ENCODE data around the gene C12orf50.

C12orf50 gene

GRCh38 chr12:87953256-87953860, 75.8 kb downstream of the C12orf50 start:
- H3K27me3 ChIP-seq (replicated peaks; ENCODE audit: control insufficient read depth, insufficient read depth, low read length, poor library complexity, severe bottlenecking): no peaks in the 10 kb centered on the region
- no peak overlapping the region for H3K4me3 ChIP-seq (ENCODE audit: insufficient read depth, low read depth, low read length, poor library complexity, severe bottlenecking)
- DNase-seq: no peak
- no peaks in the 10 kb centered on the region for H3K4me1 ChIP-seq (ENCODE audit: control insufficient read depth, insufficient read depth, low read length, poor library complexity, severe bottlenecking)
- H3K36me3 ChIP-seq (ENCODE audit: control insufficient read depth, insufficient read depth, low read length): no peaks in the 10 kb centered on the region
- H3K27ac ChIP-seq (ENCODE audit: insufficient read depth, low read length, poor library complexity, severe bottlenecking): no peak overlapping the region
- H3K9me3 ChIP-seq (ENCODE audit: control insufficient read depth, low read length): no peaks in the 10 kb centered on the region

- Histone ChIP-seq H3K4me3 (ENCODE audit: insufficient read depth, low read depth, low read length, poor library complexity, severe bottlenecking) (no peak overlapping the region), H3K27ac (ENCODE audit: insufficient read depth, low read length, poor library complexity, severe bottlenecking) (no peak overlapping the region), H3K36me3 (ENCODE audit: control insufficient read depth, insufficient read depth, low read length) (no peaks in the 10 kb centered on the region), H3K4me1 (ENCODE audit: control insufficient read depth, insufficient read depth, low read length, poor library complexity, severe bottlenecking) (no peaks in the 10 kb centered on the region), H3K27me3 (replicated peaks; ENCODE audit: control insufficient read depth, insufficient read depth, low read length, poor library complexity, severe bottlenecking) (no peaks in the 10 kb centered on the region), H3K9me3 (ENCODE audit: control insufficient read depth, low read length) (no peaks in the 10 kb centered on the region)
- no peak for DNase-seq
Observed at GRCh38 chr12:87952850-87953249, 76.4 kb downstream of the C12orf50 start.

GRCh38 chr12:87952223-87952622, 77.0 kb downstream of the C12orf50 start:
- no peaks in the 10 kb centered on the region for H3K9me3 ChIP-seq (ENCODE audit: control insufficient read depth, low read length)
- H3K27me3 ChIP-seq (replicated peaks; ENCODE audit: control insufficient read depth, insufficient read depth, low read length, poor library complexity, severe bottlenecking): no peaks in the 10 kb centered on the region
- H3K4me1 ChIP-seq (ENCODE audit: control insufficient read depth, insufficient read depth, low read length, poor library complexity, severe bottlenecking): no peaks in the 10 kb centered on the region

DNA sequence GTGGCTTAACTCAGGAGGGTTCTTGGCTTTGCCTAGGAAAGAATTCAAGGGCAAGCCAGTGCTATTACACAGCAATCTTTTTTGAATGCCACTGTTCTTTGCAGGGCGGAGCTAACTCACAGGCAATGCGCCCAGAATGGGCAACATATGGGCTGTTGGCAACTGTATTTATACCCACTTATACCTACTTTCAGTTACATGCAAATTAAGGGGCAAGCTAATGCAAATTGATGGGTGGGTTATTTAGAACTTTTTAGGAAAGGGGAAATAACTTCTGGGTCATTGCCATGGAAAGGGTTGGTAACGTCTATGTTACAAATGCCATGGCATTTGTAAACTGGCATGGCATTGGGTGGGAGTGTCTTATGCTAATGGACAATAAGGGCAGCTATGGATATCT, 85.4 kb downstream of the C12orf50 start:
- Histone ChIP-seq H3K9me3 (ENCODE audit: control insufficient read depth, low read length) (no peaks in the 10 kb centered on the region), H3K27me3 (replicated peaks; ENCODE audit: control insufficient read depth, insufficient read depth, low read length, poor library complexity, severe bottlenecking) (no peaks in the 10 kb centered on the region), H3K4me3 (ENCODE audit: insufficient read depth, low read depth, low read length, poor library complexity, severe bottlenecking) (no peak overlapping the region), H3K36me3 (ENCODE audit: control insufficient read depth, insufficient read depth, low read length) (no peaks in the 10 kb centered on the region), H3K4me1 (ENCODE audit: control insufficient read depth, insufficient read depth, low read length, poor library complexity, severe bottlenecking) (no peaks in the 10 kb centered on the region), H3K27ac (ENCODE audit: insufficient read depth, low read length, poor library complexity, severe bottlenecking) (no peak overlapping the region)
- DNase-seq: no peak

More at GRCh38 chr12:87952223-87952622, 77.0 kb downstream of the C12orf50 start:
- Histone ChIP-seq H3K4me3 (ENCODE audit: insufficient read depth, low read depth, low read length, poor library complexity, severe bottlenecking) (no peak overlapping the region), H3K36me3 (ENCODE audit: control insufficient read depth, insufficient read depth, low read length) (no peaks in the 10 kb centered on the region), H3K27ac (ENCODE audit: insufficient read depth, low read length, poor library complexity, severe bottlenecking) (no peak overlapping the region)
- no peak for DNase-seq

DNA sequence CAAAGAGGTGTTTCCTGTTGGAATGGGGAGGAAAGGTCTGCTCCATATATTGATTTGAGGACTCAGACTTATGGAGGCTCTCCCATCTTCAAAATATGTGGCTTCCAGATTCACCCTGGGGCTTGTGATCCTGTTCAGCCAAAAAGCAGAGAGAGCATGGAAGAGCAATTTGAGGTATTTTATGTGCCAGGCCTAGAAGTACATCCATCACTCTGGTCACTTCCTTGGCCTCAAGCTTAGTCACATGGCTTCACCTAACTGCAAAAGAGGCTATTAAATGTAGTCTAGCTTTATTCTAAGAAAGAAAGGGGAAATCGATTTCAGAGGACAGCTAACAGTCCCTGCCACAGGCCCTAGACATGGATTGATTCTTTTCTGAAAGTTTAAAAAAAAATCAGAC, 86.2 kb downstream of the C12orf50 start:
- Histone ChIP-seq H3K36me3 (ENCODE audit: control insufficient read depth, insufficient read depth, low read length) (no peaks in the 10 kb centered on the region), H3K4me1 (ENCODE audit: control insufficient read depth, insufficient read depth, low read length, poor library complexity, severe bottlenecking) (no peaks in the 10 kb centered on the region), H3K27ac (ENCODE audit: insufficient read depth, low read length, poor library complexity, severe bottlenecking) (no peak overlapping the region), H3K4me3 (ENCODE audit: insufficient read depth, low read depth, low read length, poor library complexity, severe bottlenecking) (no peak overlapping the region), H3K27me3 (replicated peaks; ENCODE audit: control insufficient read depth, insufficient read depth, low read length, poor library complexity, severe bottlenecking) (no peaks in the 10 kb centered on the region), H3K9me3 (ENCODE audit: control insufficient read depth, low read length) (no peaks in the 10 kb centered on the region)
- no peak for DNase-seq

- Histone ChIP-seq H3K27ac (ENCODE audit: insufficient read depth, low read length, poor library complexity, severe bottlenecking) (no peak overlapping the region), H3K27me3 (replicated peaks; ENCODE audit: control insufficient read depth, insufficient read depth, low read length, poor library complexity, severe bottlenecking) (no peaks in the 10 kb centered on the region), H3K4me1 (ENCODE audit: control insufficient read depth, insufficient read depth, low read length, poor library complexity, severe bottlenecking) (no peaks in the 10 kb centered on the region), H3K36me3 (ENCODE audit: control insufficient read depth, insufficient read depth, low read length) (no peaks in the 10 kb centered on the region), H3K4me3 (ENCODE audit: insufficient read depth, low read depth, low read length, poor library complexity, severe bottlenecking) (no peak overlapping the region), H3K9me3 (ENCODE audit: control insufficient read depth, low read length) (no peaks in the 10 kb centered on the region)
- DNase-seq: no peak
Observed at GRCh38 chr12:87939182-87939581, 90.0 kb downstream of the C12orf50 start.

DNA sequence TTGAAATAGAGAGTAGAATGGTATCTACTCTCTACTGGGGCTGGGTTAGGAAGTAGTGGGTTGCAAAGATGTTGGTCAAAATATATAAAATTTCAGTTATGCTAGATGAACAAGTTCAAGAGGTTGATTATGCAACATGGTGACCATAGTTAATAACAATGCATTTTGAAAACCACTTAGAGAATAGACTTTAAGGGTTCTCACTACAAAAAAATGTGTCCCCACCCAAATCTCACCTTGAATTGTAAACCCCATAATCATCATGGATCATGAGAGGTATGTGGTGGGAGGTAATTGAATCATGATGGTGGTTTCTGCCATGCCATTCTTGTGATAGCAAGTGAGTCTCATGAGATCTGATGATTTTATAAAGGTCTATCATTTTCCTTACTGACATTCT, 94.0 kb downstream of the C12orf50 start:
- Histone ChIP-seq H3K27ac (ENCODE audit: insufficient read depth, low read length, poor library complexity, severe bottlenecking) (no peak overlapping the region), H3K27me3 (replicated peaks; ENCODE audit: control insufficient read depth, insufficient read depth, low read length, poor library complexity, severe bottlenecking) (no peaks in the 10 kb centered on the region), H3K4me3 (ENCODE audit: insufficient read depth, low read depth, low read length, poor library complexity, severe bottlenecking) (no peak overlapping the region), H3K9me3 (ENCODE audit: control insufficient read depth, low read length) (no peaks in the 10 kb centered on the region), H3K4me1 (ENCODE audit: control insufficient read depth, insufficient read depth, low read length, poor library complexity, severe bottlenecking) (no peaks in the 10 kb centered on the region), H3K36me3 (ENCODE audit: control insufficient read depth, insufficient read depth, low read length) (no peaks in the 10 kb centered on the region)
- no peak for DNase-seq

DNA sequence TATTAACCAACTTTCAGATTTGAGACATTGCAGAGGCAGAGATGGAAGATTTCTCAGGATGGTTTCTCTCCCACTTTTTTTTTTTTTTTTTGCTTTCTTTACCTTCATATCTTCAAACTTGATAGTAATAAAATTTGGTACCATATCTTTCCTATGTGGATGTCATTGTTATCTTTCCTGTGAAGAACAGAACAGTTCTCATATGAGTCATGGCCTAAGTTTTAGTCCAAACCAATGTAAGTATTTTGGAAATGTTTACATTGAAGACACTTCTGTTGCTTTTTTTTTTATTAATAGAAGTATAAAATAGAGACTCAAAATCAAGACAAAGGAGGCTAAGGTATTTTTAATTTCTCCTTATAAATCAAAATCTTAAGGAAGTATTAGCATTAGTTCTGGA, 95.2 kb downstream of the C12orf50 start:
- Histone ChIP-seq H3K9me3 (ENCODE audit: control insufficient read depth, low read length) (no peaks in the 10 kb centered on the region), H3K36me3 (ENCODE audit: control insufficient read depth, insufficient read depth, low read length) (no peaks in the 10 kb centered on the region), H3K4me3 (ENCODE audit: insufficient read depth, low read depth, low read length, poor library complexity, severe bottlenecking) (no peak overlapping the region), H3K4me1 (ENCODE audit: control insufficient read depth, insufficient read depth, low read length, poor library complexity, severe bottlenecking) (no peaks in the 10 kb centered on the region), H3K27ac (ENCODE audit: insufficient read depth, low read length, poor library complexity, severe bottlenecking) (no peak overlapping the region), H3K27me3 (replicated peaks; ENCODE audit: control insufficient read depth, insufficient read depth, low read length, poor library complexity, severe bottlenecking) (no peaks in the 10 kb centered on the region)
- DNase-seq: no peak

GRCh38 chr12:87931812-87932211, 97.4 kb downstream of the C12orf50 start:
- H3K27me3 ChIP-seq (replicated peaks; ENCODE audit: control insufficient read depth, insufficient read depth, low read length, poor library complexity, severe bottlenecking): no peaks in the 10 kb centered on the region
- no peak overlapping the region for H3K27ac ChIP-seq (ENCODE audit: insufficient read depth, low read length, poor library complexity, severe bottlenecking)
- no peak for DNase-seq
- H3K4me1 ChIP-seq (ENCODE audit: control insufficient read depth, insufficient read depth, low read length, poor library complexity, severe bottlenecking): no peaks in the 10 kb centered on the region
- no peaks in the 10 kb centered on the region for H3K36me3 ChIP-seq (ENCODE audit: control insufficient read depth, insufficient read depth, low read length)
- H3K9me3 ChIP-seq (ENCODE audit: control insufficient read depth, low read length): no peaks in the 10 kb centered on the region
- no peak overlapping the region for H3K4me3 ChIP-seq (ENCODE audit: insufficient read depth, low read depth, low read length, poor library complexity, severe bottlenecking)

DNA sequence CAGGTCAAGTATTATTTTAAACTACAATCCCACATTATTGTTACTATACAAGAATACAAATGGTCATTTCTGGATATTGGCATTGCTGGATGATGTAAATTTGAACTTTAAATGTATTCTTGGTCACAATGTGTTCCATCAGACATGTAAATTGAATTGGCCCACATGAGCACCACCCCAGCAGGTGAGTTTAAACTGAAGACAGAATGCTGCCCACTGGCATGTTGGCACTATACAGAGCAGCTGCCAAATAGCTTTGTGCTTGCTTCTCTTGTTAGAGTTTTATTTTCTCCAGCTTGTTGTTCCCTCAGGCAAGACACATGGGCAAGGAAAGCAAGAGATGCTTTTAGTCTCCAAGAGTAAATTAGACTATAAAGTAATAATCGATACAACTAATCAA, 98.6 kb downstream of the C12orf50 start:
- H3K9me3 ChIP-seq (ENCODE audit: control insufficient read depth, low read length): no peaks in the 10 kb centered on the region

More for the DNA sequence above, 98.6 kb downstream of the C12orf50 start:
- H3K4me3 ChIP-seq (ENCODE audit: insufficient read depth, low read depth, low read length, poor library complexity, severe bottlenecking): no peak overlapping the region
- DNase-seq: no peak
- H3K4me1 ChIP-seq (ENCODE audit: control insufficient read depth, insufficient read depth, low read length, poor library complexity, severe bottlenecking): no peaks in the 10 kb centered on the region
- no peak overlapping the region for H3K27ac ChIP-seq (ENCODE audit: insufficient read depth, low read length, poor library complexity, severe bottlenecking)
- no peaks in the 10 kb centered on the region for H3K36me3 ChIP-seq (ENCODE audit: control insufficient read depth, insufficient read depth, low read length)
- no peaks in the 10 kb centered on the region for H3K27me3 ChIP-seq (replicated peaks; ENCODE audit: control insufficient read depth, insufficient read depth, low read length, poor library complexity, severe bottlenecking)

Measured in effector memory CD4-positive, alpha-beta T cell (primary cell).